T-helper 9 cell (primary cell): ENCODE measurements around the gene KRTAP5-1.

Experiments used
- DNase-seq: peaks from one replicate; pipeline ENCODE4 v3.0.0-alpha.2; 2020

KRTAP5-1 gene

GRCh38 chr11:1570896-1571759 lies 14.0 kb downstream of the KRTAP5-1 start:
- DNase-seq = no peak

- no peak for DNase-seq
Observed at GRCh38 chr11:1570531-1570895, 14.6 kb downstream of the KRTAP5-1 start.

- no peak for DNase-seq
Observed at GRCh38 chr11:1570001-1570453, 15.1 kb downstream of the KRTAP5-1 start.

- DNase-seq = no peak
Observed at GRCh38 chr11:1569251-1569780, 15.8 kb downstream of the KRTAP5-1 start.

- DNase-seq = no peak
Observed at GRCh38 chr11:1568441-1568911, 16.6 kb downstream of the KRTAP5-1 start.

- DNase-seq = no peak
Observed at GRCh38 chr11:1567721-1568100, 17.4 kb downstream of the KRTAP5-1 start.

- DNase-seq = no peak
Observed at GRCh38 chr11:1567052-1567720, 17.9 kb downstream of the KRTAP5-1 start.

- DNase-seq = no peak
Observed at GRCh38 chr11:1566381-1567051, 18.6 kb downstream of the KRTAP5-1 start.

- DNase-seq = no peak
Observed at GRCh38 chr11:1565904-1566247, 19.2 kb downstream of the KRTAP5-1 start.

- DNase-seq = no peak
Observed at GRCh38 chr11:1565173-1565903, 19.7 kb downstream of the KRTAP5-1 start.

GRCh38 chr11:1564535-1565172 lies 20.4 kb downstream of the KRTAP5-1 start:
- DNase-seq = no peak

- no peak for DNase-seq
Observed at GRCh38 chr11:1563697-1564534, 21.2 kb downstream of the KRTAP5-1 start.

GRCh38 chr11:1563149-1563638 lies 21.9 kb downstream of the KRTAP5-1 start:
- DNase-seq = no peak

- DNase-seq = no peak
Observed at GRCh38 chr11:1562469-1563148, 22.5 kb downstream of the KRTAP5-1 start.

- no peak for DNase-seq
Observed at GRCh38 chr11:1561955-1562354, 23.1 kb downstream of the KRTAP5-1 start.

- no peak for DNase-seq
Observed at GRCh38 chr11:1561266-1561665, 23.8 kb downstream of the KRTAP5-1 start.

GRCh38 chr11:1560649-1561251 lies 24.3 kb downstream of the KRTAP5-1 start:
- no peak for DNase-seq

GRCh38 chr11:1560002-1560648 lies 25.0 kb downstream of the KRTAP5-1 start:
- no peak for DNase-seq
